Activated naive CD4-positive, alpha-beta T cell treated with anti-CD3 and anti-CD28 coated beads, Interleukin-2, amount 10 ng/mL, durations not matched to agents 5 hours and 36 hours (primary cell): ENCODE measurements around the gene NUDT6. TPM values are rescaled to one million over a fixed set of nuclear protein-coding genes. Genes with fewer than 3 reads are reported as not detected.

Source experiments
- total RNA-seq, 2 experiments: library from RNA; stranded (reverse); gene quantifications; one replicate each; pipeline ENCODE4 v1.2.3, GENCODE V29; 2021

Gene NUDT6, protein sequence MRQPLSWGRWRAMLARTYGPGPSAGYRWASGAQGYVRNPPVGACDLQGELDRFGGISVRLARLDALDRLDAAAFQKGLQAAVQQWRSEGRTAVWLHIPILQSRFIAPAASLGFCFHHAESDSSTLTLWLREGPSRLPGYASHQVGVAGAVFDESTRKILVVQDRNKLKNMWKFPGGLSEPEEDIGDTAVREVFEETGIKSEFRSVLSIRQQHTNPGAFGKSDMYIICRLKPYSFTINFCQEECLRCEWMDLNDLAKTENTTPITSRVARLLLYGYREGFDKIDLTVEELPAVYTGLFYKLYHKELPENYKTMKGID
- 10 to 100 TPM; 13.2 to 13.8 TPM for total RNA-seq

DNA sequence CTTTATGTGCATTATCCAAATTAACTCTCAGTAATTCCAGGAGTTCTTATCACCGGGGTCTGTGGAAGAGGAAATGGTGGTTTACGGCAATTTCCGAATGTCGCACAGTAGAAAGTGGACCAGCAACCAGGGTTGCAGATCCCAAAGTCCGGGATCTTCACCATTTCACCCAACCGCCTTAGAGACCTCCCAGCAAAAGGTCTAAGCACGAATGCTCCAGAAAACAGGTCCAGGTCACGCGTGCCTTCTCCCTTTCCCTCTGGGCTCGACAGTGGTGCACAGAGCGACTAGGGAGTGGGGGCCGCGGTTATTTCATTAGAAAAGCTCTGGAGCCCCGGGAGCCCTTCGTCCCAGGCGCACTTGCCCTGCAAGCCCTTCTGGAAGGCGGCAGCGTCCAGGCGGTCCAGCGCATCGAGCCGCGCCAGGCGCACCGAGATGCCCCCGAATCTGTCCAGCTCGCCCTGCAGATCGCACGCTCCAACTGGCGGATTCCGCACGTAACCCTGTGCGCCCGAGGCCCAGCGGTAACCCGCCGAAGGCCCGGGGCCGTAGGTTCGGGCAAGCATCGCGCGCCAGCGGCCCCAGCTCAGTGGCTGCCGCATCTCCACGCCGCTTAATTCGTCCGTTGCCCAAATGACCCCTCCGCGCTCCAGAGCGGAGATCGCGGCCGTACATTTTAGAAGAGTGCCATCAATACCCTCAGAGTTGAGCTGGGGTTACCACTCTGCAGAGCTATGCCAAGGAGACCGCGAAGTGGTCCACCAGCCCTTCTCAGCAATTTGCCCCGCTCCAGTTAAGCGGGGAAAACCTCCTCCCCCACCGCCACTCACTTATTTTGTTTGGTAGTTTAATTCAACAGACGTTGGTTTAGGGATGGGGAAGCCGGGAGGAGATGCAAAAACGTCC lies at the start of gene NUDT6:
NUDT6 (minus strand) TSS at position 627 of the 906 bp plus-strand sequence; CDS start at position 602, 25 bp downstream.

Other genes starting within 250 kb of the NUDT6 start
- 1 to 10 TPM; 2.2 to 2.6 TPM for gene BBS12, start 189.9 kb downstream of the NUDT6 start, total RNA-seq
- under 1 TPM; 0.05 to 0.07 TPM for gene FGF2, start 95.8 kb downstream of the NUDT6 start, total RNA-seq